DMS79 treated with DMSO at 0.1 percent for 48 hours (cell line): ENCODE data around the gene KIF4A.
"Not testable (repeated sequence)": the region's sequence is repeated elsewhere in the genome, so short reads cannot be mapped to it uniquely, and the experiment has no call there.

ENCODE experiments used
- DNase-seq: peaks from one replicate; lab custom pipeline; 2025; lab: John Stamatoyannopoulos, UW

KIF4A gene

DNA sequence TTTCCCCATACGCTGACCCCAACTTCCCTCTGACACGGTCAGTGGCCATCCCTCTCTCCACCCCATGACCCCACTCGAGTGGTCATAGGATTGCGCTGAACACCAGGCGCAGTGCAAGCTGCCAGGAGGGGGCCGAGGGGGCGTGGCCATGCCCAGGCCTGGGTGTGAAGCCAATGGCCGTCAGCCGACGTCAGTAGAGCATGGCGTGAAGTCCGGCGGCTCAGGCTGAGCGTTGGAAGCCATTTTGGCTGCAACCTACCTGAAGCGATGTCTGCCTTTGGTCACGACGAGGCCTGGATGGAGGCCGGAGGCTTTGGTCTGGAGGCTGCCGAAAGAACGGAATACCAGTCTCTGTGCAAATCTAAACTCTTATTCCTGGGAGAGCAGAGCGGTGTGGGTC, 8.0 kb upstream of the KIF4A start, which contains the start of gene RAB41:
Gene RAB41 (plus strand): TSS at position 222 of the 400 bp plus-strand sequence. CDS start 46 bp downstream, at position 268.
- no peak for DNase-seq

DNA sequence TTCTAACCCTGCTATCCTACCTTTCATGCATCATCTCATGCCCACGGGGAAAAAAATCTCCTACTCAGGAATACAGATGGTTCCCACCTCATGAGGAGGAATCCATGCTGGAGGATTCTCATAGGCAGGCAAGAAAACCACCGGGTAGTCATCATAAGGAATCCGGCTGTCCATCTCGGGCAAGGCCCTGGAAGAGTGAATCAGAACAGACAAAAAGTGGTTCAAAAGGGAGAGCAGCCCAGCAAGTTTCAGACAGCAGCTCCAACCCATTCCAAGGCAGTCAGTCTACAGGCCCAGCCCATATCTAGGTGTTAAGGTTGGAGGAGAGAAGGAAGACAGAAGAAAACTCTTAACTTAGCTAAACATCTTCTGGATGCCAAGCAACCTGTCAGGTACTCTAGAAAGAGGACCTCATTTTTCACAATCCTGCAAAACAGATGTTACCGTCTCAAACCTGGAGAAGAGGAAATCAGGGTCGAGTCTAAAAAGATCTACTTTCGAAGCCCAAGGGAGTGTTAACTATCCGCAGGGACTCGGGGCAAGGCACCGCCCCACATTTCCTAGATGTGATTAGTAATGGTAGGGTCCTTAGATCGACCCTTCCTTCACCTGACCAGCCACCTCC, 624 bp upstream of the KIF4A start:
- no peak for DNase-seq

DNA sequence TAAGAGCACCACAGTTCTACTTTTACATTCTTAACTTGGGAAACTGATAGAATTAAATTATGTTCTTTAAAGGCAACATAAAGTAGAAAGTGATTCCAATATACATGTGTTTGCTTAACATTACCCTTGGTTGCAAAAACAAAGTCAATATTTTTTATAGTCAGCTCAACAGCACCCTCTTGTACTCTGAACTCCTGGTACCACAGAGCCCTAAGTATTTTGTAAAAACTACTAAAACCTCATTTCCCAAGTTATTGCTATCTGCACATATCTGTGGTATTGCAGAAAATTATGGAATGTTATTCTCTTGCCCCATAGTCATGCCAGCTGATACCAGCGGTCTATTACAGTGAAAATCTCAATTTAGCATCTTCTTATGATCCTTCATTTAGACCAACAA, 2.9 kb downstream of the KIF4A start:
- no peak for DNase-seq

DNA sequence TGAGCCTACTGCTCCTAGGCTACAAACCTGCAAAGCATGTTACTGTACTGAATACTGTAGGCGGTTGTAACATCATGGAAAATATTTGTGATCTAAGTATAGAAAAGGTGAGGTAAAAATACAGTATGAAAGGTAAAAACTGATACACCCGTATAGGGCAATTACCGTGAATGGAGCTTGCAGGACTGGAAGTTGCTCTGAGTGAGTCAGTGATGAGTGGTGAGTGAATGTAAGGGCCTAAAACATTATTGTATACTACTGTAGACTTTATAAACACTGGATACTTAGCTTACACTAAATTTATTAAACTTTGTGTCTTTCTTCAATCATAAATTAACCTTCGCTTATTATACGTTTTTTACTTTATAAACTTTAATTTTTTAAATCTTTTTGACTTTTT, 3.7 kb downstream of the KIF4A start:
- no peak for DNase-seq

DNA sequence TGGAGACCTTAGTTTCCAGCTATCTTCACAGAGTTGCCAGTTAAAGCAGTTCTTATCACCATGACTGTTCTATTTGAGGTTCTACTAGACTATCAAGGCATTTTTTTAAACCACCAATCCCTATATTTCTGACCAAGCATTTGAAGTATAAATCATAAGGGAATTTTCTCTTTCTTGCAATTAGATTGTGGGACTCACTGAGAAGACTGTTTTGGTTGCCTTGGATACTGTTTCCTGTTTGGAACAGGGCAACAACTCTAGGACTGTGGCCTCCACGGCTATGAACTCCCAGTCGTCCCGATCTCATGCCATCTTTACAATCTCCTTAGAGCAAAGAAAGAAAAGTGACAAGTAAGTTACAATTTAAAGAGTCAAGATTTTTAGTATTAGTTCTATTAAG, 11.8 kb downstream of the KIF4A start:
- no peak for DNase-seq

DNA sequence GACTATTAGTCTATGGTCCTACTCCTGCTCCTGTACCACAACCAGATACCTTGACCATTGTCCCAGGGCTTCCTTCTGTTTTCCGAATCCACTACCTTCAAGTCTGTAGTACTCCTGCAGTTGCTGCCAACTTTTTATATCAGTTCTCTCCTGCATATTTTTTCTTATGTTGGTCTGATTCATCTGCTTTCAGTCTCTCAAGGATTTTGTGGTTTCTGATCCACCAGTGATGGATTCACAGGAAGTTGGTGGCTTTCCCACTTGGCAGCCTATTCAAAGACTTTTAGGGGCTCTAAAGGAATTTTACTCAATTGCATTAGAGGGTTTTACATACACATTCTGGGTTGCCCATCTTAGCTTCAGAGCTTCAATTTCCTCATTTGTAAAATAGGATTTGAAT, 23.6 kb downstream of the KIF4A start:
- DNase-seq: no peak

DNA sequence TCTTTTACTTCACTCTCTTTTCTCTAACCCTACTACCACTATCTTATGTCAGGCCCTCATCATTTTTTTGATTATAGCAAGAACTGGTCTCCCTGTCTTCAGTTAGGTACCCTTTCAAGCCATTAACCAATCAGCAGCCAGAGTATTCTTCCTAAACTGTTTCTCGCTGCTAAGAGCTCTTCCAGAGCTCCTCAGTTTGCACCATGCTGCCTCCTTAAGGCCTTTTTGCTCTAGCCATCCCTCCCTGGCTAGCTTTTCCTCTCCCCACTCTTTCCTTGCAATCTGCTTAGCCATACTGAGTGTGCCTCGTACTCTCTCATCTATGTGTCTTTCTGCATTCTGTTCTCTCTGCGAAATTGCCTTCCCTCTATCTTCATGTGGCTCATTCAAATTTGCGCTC, 32.9 kb downstream of the KIF4A start:
- no peak for DNase-seq

DNA sequence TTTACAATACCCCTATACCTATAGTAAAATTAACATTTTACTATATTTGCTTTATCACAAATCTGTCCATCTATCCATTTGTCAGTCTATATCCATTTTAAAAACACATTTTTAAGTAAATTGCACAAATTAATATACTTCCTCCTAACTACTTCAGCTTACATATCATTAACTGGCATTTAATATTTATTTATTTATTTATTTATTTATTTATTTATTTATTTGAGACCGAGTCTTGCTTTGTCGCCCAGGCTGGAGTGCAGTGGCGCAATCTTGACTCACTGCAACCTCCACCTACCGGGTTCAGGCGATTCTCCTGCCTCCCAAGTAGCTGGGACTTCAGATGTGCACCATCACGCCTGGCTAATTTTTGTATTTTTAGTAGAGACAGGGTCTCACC, 33.7 kb downstream of the KIF4A start:
- DNase-seq: not testable (repeated sequence)

DNA sequence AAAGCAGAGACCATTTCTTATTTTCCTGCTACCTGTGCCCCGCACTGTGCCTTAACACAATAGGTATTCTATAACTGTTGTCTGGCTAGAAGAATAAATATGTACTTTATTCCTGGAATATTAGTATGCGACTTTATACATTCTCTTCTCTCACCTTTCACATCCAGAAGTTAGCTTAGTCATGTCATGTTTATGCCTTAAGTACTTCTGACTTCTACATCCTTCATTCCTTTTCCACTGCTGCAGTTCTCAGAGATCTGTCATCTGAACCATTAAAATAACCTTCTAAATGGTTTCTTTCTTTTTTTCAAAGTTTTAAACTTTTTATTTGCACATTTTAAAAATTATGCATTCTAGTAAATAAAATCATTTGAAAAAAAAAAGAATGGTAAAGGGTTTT, 34.4 kb downstream of the KIF4A start:
- DNase-seq: no peak

DNA sequence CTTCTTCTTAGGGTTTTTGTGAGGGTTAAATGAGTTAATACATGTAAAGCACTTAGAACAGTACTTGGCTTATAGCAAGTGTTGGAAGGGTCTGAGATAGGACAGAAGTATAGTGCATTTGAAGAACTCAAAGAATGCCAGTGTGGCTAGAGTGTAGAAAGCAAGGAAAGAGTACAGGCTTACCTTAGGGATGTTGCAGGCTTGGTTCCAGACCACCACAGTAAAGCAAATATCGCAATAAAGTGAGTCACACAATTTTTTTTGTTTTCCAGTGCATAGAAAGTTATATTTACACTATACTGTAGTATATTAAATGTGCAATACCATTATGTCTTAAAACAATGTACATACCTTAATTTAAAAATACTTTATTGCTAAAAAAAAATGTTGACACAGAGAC, 41.3 kb downstream of the KIF4A start:
- no peak for DNase-seq

DNA sequence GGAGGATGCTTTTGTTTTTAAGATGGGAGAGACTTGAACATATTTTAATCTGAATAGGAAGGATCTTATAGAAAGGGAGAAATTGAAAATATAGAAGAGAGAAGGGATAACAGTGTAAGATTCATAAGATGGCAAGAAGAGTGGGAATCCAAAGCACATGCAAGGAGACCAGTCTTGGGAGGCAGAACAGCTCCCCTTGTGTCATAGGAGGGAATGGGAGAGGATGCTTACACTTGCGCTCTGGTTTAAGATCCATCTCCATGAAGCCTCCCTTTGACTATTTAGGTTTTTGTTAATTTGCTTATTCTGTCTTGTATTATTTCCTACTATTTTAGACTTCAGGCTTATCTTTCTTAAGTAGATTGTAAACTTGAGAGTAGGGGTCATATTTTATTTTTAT, 42.7 kb downstream of the KIF4A start:
- no peak for DNase-seq

DNA sequence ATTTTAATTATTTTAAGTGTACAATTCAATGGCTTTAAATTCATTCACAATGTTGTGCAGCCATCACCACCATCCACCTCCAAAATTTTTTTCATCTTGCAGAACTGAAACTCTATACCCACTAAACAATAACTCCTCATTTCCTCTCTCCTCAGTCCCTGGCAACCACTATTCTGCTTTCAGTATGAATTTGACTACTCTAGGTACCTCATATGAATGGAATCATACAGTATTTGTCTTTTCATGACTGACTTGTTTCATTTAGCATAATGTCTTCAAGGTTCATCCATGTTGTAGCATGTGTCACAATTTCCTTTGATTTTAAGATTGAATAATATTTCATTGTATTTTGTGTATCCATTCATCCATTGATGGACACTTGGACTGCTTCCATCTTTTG, 46.9 kb downstream of the KIF4A start:
- no peak for DNase-seq

DNA sequence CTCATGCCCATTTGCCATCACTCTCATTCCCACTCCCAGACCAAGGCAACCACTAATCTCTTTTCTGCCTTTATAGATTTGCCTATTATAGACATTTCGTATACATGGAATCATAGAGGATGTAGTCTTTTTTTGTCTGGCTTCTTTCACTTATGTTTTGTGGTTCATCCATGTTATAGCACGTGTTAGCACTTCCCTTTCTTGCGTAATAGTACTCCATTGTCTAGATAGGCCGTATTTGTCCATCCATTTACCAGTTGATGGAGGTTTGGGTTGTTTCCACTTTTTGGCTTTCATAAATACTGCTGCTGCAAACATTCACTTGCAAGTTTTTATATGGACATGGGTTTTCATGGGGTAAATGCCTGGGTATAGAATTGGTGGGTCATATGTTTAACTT, 48.4 kb downstream of the KIF4A start:
- no peak for DNase-seq

DNA sequence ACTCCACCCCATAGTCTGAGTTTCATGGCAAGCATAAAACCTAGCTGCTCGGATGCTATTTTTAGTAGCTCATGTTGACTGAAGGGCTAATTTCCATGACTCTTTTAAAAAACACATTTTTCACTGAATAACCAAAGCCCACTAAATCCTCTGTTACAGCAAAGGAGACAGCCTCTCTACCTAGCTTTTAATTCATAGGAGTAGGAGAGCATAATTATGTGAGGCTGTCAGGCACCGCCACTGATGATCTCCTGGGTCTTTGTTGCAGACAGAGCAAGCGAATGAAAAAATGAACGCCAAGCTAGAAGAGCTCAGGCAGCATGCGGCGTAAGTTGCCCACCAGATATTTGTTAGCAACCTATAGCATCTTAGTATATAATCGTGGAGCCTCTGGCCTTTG, 53.5 kb downstream of the KIF4A start:
- DNase-seq: no peak

DNA sequence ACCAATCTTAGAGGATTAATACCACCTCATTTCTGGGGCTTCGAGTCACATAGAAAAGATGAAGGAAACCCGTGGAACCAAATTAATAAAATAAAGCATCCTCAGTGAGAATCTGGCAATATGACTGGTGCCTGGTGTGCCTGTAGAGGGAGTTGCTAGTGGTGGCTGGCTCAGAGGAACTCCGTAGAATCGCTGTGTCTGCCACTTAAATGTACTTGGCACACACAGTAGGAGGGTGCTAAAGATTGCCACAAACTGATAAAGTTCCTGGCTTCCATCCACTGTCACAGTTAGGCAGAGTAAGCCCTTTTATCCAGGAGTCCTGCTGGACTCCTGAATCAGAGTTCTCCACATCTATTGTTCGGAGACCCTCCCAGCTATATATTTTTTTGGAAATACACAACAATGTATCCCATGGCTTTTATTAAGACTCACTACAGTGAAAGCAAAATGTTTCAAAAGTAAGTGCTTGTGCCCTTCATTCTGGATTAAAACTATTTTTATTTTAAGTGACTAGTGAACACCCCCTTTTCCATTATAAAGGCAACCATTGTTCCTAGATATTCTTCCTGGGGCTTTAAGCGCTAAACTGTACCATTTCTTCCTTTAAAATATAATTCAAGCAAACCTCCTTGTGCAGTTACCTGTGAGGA, 56.6 kb downstream of the KIF4A start:
- DNase-seq: no peak

DNA sequence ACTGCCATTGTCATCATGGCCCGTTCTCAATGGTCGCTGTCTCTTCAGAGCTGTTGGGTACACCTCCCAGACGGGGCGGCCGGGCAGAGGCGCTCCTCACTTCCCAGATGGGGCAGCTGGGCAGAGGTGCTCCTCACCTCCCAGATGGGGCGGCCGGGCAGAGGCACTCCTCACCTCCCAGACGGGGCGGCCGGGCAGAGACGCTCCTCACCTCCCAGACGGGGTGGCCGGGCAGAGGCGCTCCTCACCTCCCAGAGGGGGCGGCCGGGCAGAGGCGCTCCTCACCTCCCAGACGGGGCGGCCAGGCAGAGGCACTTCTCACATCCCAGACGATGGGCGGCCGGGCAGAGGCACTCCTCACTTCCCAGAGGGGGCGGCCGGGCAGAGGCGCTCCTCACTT, 58.9 kb downstream of the KIF4A start:
- DNase-seq: not testable (repeated sequence)

DNA sequence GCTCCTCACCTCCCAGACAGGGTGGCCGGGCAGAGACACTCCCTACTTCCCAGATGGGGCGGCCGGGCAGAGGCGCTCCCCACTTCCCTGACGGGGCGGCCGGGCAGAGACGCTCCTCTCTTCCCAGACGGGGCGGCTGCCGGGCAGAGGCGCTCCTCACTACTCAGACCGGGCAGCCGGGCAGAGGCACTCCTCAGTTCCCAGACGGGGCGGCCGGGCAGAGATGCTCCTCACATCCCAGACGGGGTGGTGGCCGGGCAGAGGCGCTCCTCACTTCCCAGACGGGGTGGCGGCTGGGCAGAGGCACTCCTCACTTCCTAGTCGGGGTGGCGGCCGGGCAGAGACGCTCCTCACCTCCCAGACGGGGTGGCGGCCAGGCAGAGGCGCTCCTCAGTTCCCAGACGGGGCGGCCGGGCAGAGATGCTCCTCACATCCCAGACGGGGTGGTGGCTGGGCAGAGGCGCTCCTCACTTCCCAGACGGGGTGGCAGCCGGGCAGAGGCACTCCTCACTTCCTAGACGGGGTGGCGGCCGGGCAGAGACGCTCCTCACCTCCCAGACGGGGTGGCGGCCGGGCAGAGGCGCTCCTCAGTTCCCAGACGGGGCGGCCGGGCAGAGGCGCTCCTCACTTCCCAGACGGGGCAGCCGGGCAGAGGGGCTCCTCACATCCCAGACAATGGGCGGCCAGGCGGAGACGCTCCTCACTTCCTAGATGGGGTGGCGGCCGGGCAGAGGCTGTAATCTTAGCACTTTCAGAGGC, 59.6 kb downstream of the KIF4A start:
- not testable (repeated sequence) for DNase-seq

DNA sequence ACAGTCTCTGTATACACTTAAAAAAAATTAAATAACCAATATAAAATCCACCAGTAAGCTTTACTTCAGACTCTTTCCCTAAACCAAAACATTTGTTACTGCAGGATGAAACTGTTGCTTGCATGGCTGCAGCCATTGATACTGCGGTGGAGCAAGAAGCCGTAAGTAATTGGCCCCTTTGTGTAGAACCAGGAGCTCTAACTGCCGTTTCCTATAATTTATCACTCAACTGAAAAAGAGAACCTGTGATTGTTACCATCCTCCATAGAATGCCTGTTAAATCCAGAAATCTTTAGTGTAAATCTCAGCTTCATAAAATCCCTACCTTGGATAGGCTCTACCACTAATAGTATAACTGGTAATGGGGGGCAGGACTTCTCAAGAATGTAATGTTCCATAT, 62.6 kb downstream of the KIF4A start:
- no peak for DNase-seq

DNA sequence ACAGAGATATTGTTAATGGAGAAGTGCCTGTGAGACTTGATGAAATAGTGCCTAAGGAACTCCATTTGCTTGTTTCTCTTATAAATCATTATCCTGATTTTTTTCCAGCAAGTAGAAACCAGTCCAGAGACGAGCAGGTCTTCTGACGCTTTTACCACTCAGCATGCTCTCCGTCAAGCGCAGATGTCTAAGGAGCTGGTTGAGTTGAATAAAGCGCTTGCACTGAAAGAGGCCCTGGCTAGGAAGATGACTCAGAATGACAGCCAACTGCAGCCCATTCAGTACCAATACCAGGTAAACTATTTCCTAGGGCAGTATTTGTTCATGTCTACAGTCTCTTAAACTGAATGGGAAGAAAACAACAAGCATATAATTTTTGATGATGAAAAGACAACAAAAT, 63.6 kb downstream of the KIF4A start:
- DNase-seq: no peak

DNA sequence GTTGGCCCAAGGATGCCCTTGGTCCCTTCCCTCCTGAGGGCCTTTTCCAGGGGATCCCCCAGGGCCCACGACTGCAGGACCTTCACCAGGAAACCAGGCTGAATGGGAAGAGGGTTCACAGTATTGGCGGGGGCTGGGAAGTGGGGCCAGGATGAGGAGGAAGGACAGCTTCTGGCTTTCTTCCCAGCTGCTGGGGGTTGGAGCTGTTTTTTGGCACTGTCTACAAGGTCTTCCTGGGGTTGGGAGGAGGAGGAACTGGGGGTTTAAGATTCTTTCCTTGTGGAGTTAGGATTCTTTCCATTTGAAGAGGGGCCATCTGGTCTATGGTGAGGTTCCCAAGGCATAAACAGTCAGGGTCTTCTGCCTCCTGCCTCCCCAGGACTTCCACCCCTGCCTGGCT, 64.8 kb downstream of the KIF4A start:
- DNase-seq: no peak

DNA sequence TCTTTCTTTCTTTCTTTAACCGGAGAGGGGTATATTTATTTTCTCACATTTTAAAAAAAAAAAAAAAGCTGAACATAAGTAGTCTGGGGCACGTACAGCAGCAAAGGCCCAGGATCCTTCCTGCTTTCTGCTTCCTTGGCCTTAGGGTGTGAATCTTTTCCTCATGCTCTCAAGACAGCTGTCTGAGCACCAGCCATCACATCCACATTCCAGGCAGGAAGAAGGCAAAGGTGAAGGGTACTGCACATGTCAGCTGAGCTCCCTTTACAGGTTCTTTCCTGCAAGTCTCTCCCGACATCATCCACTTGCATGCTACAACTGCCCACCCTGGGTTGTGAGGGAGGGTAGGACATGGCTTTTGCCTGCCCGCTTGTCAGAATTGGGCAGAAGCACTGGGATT, 69.6 kb downstream of the KIF4A start:
- no peak for DNase-seq

DNA sequence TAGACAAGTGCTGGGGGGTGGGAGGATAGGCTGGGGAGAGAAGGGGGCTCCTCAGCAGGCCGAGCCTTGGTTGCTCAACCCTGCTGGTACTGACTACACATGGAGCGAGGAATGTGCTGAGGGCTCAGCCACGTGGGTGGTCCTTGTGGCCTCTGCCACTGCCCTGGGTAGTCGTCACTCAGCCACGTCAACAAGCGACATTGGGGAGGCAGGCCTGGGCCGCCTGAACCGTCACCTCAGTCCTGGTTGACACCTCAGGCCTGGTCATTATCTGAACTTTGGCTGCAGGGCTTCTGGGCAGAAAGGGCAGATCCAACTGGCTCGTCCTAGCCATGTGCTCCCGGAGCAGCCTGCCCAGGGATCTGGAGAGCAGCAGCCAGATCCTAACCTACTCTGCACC, 70.5 kb downstream of the KIF4A start:
- no peak for DNase-seq

DNA sequence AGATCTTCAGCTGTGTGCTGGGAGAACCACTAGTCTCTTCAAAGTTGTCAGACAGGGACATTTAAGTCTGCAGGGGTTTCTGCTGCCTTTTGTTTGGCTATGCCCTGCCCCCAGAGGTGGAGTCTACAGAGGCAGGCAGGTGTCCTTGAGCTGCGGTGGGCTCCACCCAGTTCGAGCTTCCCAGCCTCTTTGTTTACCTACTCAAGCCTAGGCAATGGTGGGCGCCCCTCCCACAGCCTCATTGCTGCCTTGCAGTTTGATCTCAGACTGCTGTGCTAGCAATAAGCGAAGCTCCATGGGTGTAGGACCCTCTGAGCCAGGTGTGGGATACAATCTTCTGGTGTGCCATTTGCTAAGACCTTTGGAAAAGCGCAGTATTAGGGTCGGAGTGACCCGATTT, 78.8 kb downstream of the KIF4A start:
- not testable (repeated sequence) for DNase-seq
